DOHH2 (cell line): ENCODE results near the gene BCL2L11.

Experiments
- H3F3A ChIP-seq: fragments of 200-600 bp; sonication (generic), shearing (Covaris generic); 2 replicates; pipeline ENCODE4 v1.6.0; 2016; ENCODE audit warnings: antibody characterized with exemption, mild to moderate bottlenecking; ENCODE audit not compliant: control insufficient read depth, insufficient read depth
- H3K27ac ChIP-seq: fragments of 200-600 bp; sonication (generic); 2 replicates; pipeline ENCODE4 v1.5.1; 2014; ENCODE audit warnings: low read depth, mild to moderate bottlenecking, low read length, moderate library complexity
- H3K27me3 ChIP-seq: fragments of 200-600 bp; sonication (generic); 2 replicates; pipeline ENCODE4 v1.6.1; 2014; ENCODE audit warnings: mild to moderate bottlenecking, low read length, mixed read lengths; ENCODE audit not compliant: control insufficient read depth
- H3K36me3 ChIP-seq: fragments of 200-600 bp; sonication (generic); 2 replicates; pipeline ENCODE4 v1.6.1; 2014; ENCODE audit warnings: mild to moderate bottlenecking, low read length, moderate library complexity, mixed read lengths; ENCODE audit not compliant: control insufficient read depth
- H3K4me1 ChIP-seq: fragments of 200-600 bp; sonication (generic); 2 replicates; pipeline ENCODE4 v1.6.1; 2014; ENCODE audit warnings: mild to moderate bottlenecking, low read length, mixed read lengths; ENCODE audit not compliant: control insufficient read depth
- H3K4me2 ChIP-seq: fragments of 200-600 bp; sonication (generic); 2 replicates; pipeline ENCODE4 v1.6.0; 2014; ENCODE audit warnings: mild to moderate bottlenecking, low read length, moderate library complexity
- H3K4me3 ChIP-seq: fragments of 200-600 bp; sonication (generic); 2 replicates; pipeline ENCODE4 v1.5.1; 2014; ENCODE audit warnings: mild to moderate bottlenecking, low read length, mixed read lengths
- H3K79me2 ChIP-seq: fragments of 200-600 bp; sonication (generic); 2 replicates; pipeline ENCODE4 v1.6.1; 2014; ENCODE audit warnings: mild to moderate bottlenecking, low read length, mixed read lengths; ENCODE audit not compliant: control insufficient read depth
- H3K9me2 ChIP-seq: fragments of 200-600 bp; sonication (generic); replicated peaks from 2 replicates; pipeline ENCODE4 v1.6.1; 2014; ENCODE audit warnings: mild to moderate bottlenecking, low read length, mixed read lengths; ENCODE audit not compliant: control insufficient read depth
- H3K9me3 ChIP-seq: fragments of 200-600 bp; sonication (generic); 2 replicates; pipeline ENCODE4 v1.6.1; 2014; ENCODE audit warnings: antibody characterized with exemption, low read length, mixed read lengths; ENCODE audit not compliant: control insufficient read depth, insufficient read depth
- H4K20me1 ChIP-seq: fragments of 200-600 bp; sonication (generic); 2 replicates; pipeline ENCODE4 v1.6.0; 2014; ENCODE audit warnings: low read depth, mild to moderate bottlenecking, antibody characterized with exemption, low read length, moderate library complexity; ENCODE audit not compliant: control insufficient read depth, insufficient read depth
- EZH2phosphoT487 ChIP-seq: fragments of 200-600 bp; sonication (generic); IDR thresholded peaks from 2 replicates; pipeline ENCODE4 v1.6.1; 2017; ENCODE audit warnings: borderline replicate concordance, mild to moderate bottlenecking, antibody characterized with exemption, low read length, moderate library complexity, mixed read lengths
- TF ChIP-seq, protein P1 (sequence below): fragments of 200-600 bp; sonication (generic); IDR thresholded peaks from one replicate; pipeline ENCODE4 v1.5.1; 2014; ENCODE audit warnings: antibody characterized with exemption, mild to moderate bottlenecking, low read depth, low read length; ENCODE audit not compliant: poor library complexity, severe bottlenecking

Gene BCL2L11

DNA sequence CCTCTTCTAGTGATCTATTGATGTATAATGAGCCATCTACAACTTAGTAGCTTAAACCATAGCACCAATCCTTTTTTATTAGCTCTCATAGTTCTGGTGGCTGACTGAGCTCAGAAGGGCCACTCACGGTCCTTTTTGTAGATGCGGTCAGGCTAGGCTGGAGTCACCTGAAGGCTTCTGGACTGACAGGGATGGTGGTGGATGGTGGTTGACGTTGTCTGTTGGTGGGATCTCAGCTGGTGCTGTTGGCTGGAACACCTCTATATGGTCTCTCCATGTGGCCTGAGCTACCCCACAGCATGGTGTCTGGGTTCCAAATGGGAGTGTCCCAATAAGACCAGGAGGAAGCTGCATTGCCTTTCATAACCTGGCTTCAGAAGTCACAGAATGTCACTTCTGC, 68.0 kb downstream of the BCL2L11 start:
- Histone ChIP-seq H3K4me1 (no peaks in the 10 kb centered on the region), H3K27ac (no peak overlapping the region), H3F3A (no peaks in the 10 kb centered on the region), H3K4me2 (no peak overlapping the region), H3K4me3 (no peak overlapping the region), H3K27me3 (no peaks in the 10 kb centered on the region), H4K20me1 (no peaks in the 10 kb centered on the region), H3K9me3 (no peaks in the 10 kb centered on the region), H3K79me2 (no peaks in the 10 kb centered on the region), H3K36me3 (no peaks in the 10 kb centered on the region), H3K9me2 (no peaks in the 10 kb centered on the region)
- TF ChIP-seq, protein P1, sequence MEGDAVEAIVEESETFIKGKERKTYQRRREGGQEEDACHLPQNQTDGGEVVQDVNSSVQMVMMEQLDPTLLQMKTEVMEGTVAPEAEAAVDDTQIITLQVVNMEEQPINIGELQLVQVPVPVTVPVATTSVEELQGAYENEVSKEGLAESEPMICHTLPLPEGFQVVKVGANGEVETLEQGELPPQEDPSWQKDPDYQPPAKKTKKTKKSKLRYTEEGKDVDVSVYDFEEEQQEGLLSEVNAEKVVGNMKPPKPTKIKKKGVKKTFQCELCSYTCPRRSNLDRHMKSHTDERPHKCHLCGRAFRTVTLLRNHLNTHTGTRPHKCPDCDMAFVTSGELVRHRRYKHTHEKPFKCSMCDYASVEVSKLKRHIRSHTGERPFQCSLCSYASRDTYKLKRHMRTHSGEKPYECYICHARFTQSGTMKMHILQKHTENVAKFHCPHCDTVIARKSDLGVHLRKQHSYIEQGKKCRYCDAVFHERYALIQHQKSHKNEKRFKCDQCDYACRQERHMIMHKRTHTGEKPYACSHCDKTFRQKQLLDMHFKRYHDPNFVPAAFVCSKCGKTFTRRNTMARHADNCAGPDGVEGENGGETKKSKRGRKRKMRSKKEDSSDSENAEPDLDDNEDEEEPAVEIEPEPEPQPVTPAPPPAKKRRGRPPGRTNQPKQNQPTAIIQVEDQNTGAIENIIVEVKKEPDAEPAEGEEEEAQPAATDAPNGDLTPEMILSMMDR: no peak
- no peak for TF ChIP-seq EZH2phosphoT487

DNA sequence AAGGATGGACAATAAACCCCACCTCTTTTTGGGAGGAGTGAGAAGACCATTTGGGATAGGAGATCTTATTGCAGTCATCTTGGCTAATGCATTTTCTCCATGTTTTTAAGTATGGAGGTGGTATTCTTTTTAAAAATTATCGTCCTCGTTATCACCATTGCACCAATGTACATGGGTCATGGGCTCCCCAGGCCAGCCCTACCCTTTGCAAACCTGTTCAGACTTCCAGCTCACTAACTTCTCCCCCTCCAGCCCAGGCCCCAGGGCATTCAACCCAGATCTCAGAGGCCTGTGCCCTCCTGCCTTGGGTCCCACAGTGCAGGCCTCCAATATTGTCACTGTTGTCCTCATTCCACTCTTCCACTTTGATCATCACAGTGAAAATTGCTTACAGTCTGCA, 68.4 kb downstream of the BCL2L11 start:
- Histone ChIP-seq H3K4me3 (no peak overlapping the region), H4K20me1 (no peaks in the 10 kb centered on the region), H3K36me3 (no peaks in the 10 kb centered on the region), H3K4me2 (no peak overlapping the region), H3K9me2 (no peaks in the 10 kb centered on the region), H3K79me2 (no peaks in the 10 kb centered on the region), H3K27ac (no peak overlapping the region), H3F3A (no peaks in the 10 kb centered on the region), H3K9me3 (no peaks in the 10 kb centered on the region), H3K4me1 (no peaks in the 10 kb centered on the region), H3K27me3 (no peaks in the 10 kb centered on the region)
- TF ChIP-seq EZH2phosphoT487: no peak
- TF ChIP-seq, protein P1: no peak

DNA sequence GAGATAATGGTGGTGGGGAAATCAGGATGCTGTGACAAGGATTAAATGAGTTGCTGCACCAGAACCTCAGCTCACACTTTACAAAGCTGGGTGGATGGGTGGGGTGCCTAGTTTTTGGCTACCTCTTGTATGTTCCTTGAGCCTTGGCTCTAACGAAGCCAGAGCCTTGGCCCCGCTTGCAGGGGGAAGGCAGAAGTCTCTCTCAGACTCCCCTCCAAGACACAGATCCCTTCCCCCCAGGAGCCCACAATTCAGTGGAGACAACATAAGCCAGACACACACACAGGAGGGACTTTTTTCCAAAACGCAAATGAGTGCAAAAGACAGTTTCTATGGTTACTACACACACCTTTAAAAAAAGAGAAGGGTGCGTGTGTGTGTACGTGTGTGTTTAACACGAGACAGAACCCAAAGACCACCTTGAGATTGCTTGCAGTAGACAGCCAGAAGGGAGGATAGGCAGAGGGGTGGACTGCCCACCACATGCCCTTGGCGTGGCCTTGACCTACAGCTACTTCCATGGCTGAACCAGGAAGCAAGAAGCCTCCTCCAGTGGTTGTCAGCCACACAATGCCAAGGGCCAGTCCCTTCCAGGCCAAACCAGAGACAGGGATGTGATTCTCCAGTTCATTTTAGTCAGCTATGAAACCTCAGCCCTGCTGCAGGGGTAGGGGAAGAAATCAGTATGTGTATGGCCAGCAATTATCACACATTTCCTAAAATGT, 70.3 kb downstream of the BCL2L11 start:
- Histone ChIP-seq H3K36me3 (no peaks in the 10 kb centered on the region), H3K79me2 (no peaks in the 10 kb centered on the region), H3K27me3 (no peaks in the 10 kb centered on the region), H3K9me2 (no peaks in the 10 kb centered on the region), H3F3A (no peaks in the 10 kb centered on the region), H4K20me1 (no peaks in the 10 kb centered on the region), H3K4me1 (peaks cover 10% of the 10 kb centered on the region; the same call in 1 of the 2 replicates), H3K27ac (no peak overlapping the region), H3K9me3 (no peaks in the 10 kb centered on the region), H3K4me2 (no peak overlapping the region), H3K4me3 (no peak overlapping the region)
- no peak for TF ChIP-seq EZH2phosphoT487
- TF ChIP-seq, protein P1: no peak
